ENCODE results near the gene RAMP3. TPM values are rescaled to one million over a fixed set of nuclear protein-coding genes. Genes with fewer than 3 reads are reported as not detected.

Gene RAMP3
- total RNA-seq, 1 donor from 2014 or later = not detected

DNA sequence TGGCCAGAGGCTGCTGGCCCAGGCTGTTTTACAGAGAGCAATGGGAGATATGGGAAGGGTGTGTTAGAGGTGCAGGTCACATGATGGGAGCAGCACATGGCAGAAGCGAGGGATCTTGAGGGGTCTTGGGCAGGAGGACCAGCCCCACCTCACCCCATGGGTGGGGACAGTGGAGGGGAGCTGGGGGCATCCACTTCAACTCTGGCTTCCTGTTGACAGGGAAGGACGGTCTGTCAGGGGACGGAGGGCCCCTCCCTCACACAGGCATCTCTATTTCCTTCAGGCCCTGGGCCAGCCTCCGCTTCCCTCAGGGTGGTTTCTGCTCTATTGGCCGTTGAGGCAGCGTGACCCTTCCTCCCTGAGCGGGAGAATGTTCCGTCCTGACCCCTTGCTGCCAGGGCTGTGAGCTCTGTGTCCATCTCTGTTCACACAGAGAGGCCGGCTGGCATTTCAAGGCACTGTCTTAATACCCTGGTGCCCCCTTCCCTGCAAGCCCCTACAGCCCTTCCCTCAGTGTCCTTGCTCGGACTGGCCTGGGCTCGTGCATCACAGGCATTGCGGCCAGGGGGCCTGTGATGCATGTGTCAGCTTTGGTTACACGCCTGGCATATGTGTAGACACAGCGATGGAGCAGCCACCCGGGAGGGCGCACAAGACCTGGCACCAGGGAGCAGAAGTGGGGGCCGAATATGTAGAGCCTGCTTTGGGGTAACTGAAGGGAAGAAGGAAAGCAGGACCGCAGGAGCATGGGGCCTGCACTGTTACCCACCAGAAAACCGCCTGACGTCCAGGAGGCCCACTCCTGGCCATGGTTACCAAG lies 31.8 kb downstream of the RAMP3 start:
- TF ChIP-seq CTCF (IDR thresholded peaks at IDR 0.05; ENCODE audit: partially characterized antibody, unreplicated experiment) = no peak
- no peaks in the 10 kb centered on the region for H3K9me3 Mint-ChIP-seq (ENCODE audit: unreplicated experiment)
- H3K27me3 Mint-ChIP-seq (ENCODE audit: unreplicated experiment) = peaks cover 1% of the 10 kb centered on the region
- H3K36me3 Mint-ChIP-seq (ENCODE audit: unreplicated experiment) = no peaks in the 10 kb centered on the region
- H3K4me3 Mint-ChIP-seq (ENCODE audit: unreplicated experiment) = no peak overlapping the region
- peaks cover 1% of the 10 kb centered on the region for H3K4me1 Mint-ChIP-seq (ENCODE audit: low read depth, unreplicated experiment)
- no peak overlapping the region for H3K27ac Mint-ChIP-seq (ENCODE audit: unreplicated experiment)
- DNase-seq = no peak

- Mint-ChIP-seq H3K36me3 (ENCODE audit: unreplicated experiment) (no peaks in the 10 kb centered on the region), H3K4me1 (ENCODE audit: low read depth, unreplicated experiment) (no peaks in the 10 kb centered on the region), H3K9me3 (ENCODE audit: unreplicated experiment) (no peaks in the 10 kb centered on the region), H3K4me3 (ENCODE audit: unreplicated experiment) (no peak overlapping the region), H3K27me3 (ENCODE audit: unreplicated experiment) (peaks cover 5% of the 10 kb centered on the region), H3K27ac (ENCODE audit: unreplicated experiment) (no peak overlapping the region)
- no peak for TF ChIP-seq CTCF (IDR thresholded peaks at IDR 0.05; ENCODE audit: partially characterized antibody, unreplicated experiment)
- no peak for DNase-seq
Observed at GRCh38 chr7:45190406-45191165, 33.0 kb downstream of the RAMP3 start.

- Mint-ChIP-seq H3K27ac (ENCODE audit: unreplicated experiment) (no peak overlapping the region), H3K4me1 (ENCODE audit: low read depth, unreplicated experiment) (no peaks in the 10 kb centered on the region), H3K4me3 (ENCODE audit: unreplicated experiment) (no peak overlapping the region), H3K36me3 (ENCODE audit: unreplicated experiment) (no peaks in the 10 kb centered on the region), H3K9me3 (ENCODE audit: unreplicated experiment) (no peaks in the 10 kb centered on the region), H3K27me3 (ENCODE audit: unreplicated experiment) (peaks cover 3% of the 10 kb centered on the region)
- TF ChIP-seq CTCF (IDR thresholded peaks at IDR 0.05; ENCODE audit: partially characterized antibody, unreplicated experiment) = no peak
- DNase-seq = no peak
Observed at GRCh38 chr7:45191396-45191795, 33.8 kb downstream of the RAMP3 start.

DNA sequence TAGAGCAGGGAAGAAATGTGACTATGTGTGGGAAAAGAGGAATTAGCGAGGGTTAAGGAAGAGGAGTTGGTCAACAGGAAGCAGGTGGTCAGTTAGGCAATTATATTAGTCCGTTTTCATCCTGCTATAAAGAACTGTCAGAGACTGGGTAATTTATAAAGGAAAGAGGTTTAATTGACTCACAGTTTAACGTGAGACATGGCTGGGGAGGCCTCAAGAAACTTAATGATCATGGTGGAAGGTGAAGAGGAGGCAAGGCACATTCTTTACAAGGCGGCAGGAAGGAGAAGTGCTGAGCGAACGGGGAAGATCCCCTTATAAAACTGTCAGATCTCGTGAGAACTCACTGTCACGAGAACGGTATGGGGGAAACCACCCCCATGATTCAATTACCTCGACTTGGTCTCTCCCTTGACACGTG lies 35.0 kb downstream of the RAMP3 start:
- DNase-seq = no peak
- no peak overlapping the region for H3K27ac Mint-ChIP-seq (ENCODE audit: unreplicated experiment)

More for the DNA sequence above, 35.0 kb downstream of the RAMP3 start:
- Mint-ChIP-seq H3K4me1 (ENCODE audit: low read depth, unreplicated experiment) (no peaks in the 10 kb centered on the region), H3K4me3 (ENCODE audit: unreplicated experiment) (no peak overlapping the region), H3K27me3 (ENCODE audit: unreplicated experiment) (peaks cover 3% of the 10 kb centered on the region), H3K36me3 (ENCODE audit: unreplicated experiment) (no peaks in the 10 kb centered on the region), H3K9me3 (ENCODE audit: unreplicated experiment) (no peaks in the 10 kb centered on the region)
- no peak for TF ChIP-seq CTCF (IDR thresholded peaks at IDR 0.05; ENCODE audit: partially characterized antibody, unreplicated experiment)
